GM18907 (cell line): ENCODE measurements around the gene CRYGC.

Experiments used
- ATAC-seq: cut with Tn5 transposase; IDR thresholded peaks from one replicate; pipeline ENCODE4 v1.9.1; 2021; ENCODE audit warnings: mild to moderate bottlenecking, moderate library complexity; ENCODE audit not compliant: unreplicated experiment

CRYGC gene

GRCh38 chr2:208097313-208097712 lies 32.3 kb downstream of the CRYGC start:
- ATAC-seq = no peak

GRCh38 chr2:208096080-208096479 lies 33.5 kb downstream of the CRYGC start:
- ATAC-seq = no peak

GRCh38 chr2:208093128-208093527 lies 36.5 kb downstream of the CRYGC start:
- ATAC-seq = no peak

- no peak for ATAC-seq
Measured at GRCh38 chr2:208092093-208092832, 37.4 kb downstream of the CRYGC start.

- ATAC-seq = no peak
Measured at GRCh38 chr2:208090420-208090819, 39.2 kb downstream of the CRYGC start.

GRCh38 chr2:208086029-208086428 lies 43.6 kb downstream of the CRYGC start:
- no peak for ATAC-seq

GRCh38 chr2:208083807-208084206 lies 45.8 kb downstream of the CRYGC start:
- no peak for ATAC-seq
